GM18508 (cell line): ENCODE data around the gene TNNI2.

Experiments used
- ATAC-seq: cut with Tn5 transposase; IDR thresholded peaks from one replicate; pipeline ENCODE4 v1.9.1; 2021; ENCODE audit warnings: moderate number of reproducible peaks; ENCODE audit not compliant: insufficient read depth, unreplicated experiment

Gene TNNI2

GRCh38 chr11:1820463-1821325 lies 18.1 kb upstream of the TNNI2 start:
- no peak for ATAC-seq

DNA sequence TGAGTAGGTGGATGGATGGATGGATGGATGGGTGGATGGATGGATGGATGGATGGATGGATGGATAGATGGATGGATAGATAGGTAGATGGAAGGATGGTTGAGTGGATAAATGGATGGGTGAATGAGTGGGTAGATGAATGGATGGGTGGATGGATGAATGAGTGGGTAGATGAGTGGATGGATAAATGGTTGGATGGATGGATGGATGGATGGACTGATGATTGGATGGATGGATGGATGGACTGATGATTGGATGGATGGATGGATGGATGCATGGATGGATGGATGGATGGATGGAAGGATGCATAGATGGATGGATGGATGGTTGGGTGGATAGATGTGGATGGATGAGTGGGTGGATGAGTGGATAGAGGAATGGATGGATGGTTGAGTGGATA lies 17.2 kb upstream of the TNNI2 start:
- ATAC-seq: no peak

GRCh38 chr11:1822648-1823375 lies 16.0 kb upstream of the TNNI2 start:
- no peak for ATAC-seq

- no peak for ATAC-seq
Measured at GRCh38 chr11:1823376-1824220, 15.2 kb upstream of the TNNI2 start.

DNA sequence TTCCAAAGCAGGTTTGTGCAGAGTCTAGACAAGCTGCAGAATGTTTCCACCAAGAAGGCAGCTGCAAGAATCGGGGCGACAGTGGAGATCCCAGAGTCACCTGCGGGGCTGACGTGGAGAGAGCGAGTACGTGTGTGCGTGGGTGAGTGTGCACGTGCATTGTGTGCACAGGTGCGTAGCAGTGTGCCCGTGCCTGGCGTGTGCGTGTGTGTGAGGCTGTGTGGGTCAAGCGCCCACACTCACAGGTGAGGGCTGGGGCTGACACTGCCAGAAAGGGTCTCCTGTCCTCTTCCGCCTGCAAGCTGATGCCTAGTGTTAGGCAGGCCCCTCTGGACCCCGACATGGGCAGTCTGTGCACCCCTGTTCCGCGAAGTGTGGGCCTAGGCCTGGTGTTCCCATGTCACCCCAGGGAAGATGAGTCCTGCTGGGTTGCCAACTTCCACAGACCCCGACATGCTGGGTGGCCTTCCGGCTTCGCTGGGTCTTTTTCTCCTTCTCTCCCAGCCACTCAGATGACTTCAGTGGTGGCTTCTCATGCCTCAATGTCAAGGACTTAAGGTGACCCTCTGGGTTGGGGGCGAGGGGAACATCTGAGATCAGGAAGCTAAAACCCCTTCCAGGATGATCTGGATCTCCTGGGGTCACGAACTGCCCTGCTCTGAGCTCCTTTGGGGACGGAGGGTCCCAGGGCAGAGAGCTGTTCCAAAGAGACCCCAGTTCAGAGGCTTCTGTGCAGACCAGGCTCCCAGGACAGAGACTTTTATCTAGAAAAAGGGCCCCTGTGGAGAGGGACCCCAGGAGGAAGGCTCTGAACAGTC lies 14.4 kb upstream of the TNNI2 start:
- no peak for ATAC-seq

DNA sequence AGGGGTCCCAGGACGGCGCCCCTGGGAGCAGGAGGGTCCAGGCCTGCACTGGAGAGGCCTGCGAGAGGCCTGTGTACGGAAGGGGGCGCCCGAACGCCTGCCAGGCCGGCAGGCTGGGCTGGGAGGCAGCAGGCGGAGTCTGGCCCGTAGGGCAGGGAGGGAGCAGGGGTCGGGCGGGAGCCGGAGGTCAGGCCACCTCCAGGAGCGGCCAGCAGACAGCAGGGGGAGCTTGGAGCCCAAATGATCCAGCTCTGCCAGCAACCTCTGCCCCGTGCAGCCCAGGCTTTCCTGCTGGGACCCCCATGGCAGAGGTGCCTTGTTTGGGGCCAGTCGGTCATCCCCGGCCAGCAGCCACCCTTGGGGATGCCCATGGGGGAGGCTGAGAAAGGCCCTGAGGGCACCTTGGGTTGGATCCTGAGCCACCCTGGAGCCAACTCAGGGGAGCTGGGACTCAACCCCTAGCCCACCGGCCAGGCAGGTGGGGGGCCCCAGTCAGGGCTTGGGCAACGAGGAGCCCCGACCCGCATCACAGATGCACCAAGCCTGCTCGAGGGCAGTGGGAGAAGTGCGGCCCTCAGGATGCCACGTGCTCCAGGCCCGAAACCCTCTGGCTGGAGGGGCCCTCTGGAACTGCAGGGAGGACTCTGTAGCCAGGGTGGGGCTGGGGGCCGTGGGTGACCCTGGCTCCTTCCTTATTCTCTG lies 13.6 kb upstream of the TNNI2 start:
- no peak for ATAC-seq

- ATAC-seq: no peak
Measured at GRCh38 chr11:1825785-1826451, 12.9 kb upstream of the TNNI2 start.

- ATAC-seq: no peak
Measured at GRCh38 chr11:1826552-1827094, 12.2 kb upstream of the TNNI2 start.

DNA sequence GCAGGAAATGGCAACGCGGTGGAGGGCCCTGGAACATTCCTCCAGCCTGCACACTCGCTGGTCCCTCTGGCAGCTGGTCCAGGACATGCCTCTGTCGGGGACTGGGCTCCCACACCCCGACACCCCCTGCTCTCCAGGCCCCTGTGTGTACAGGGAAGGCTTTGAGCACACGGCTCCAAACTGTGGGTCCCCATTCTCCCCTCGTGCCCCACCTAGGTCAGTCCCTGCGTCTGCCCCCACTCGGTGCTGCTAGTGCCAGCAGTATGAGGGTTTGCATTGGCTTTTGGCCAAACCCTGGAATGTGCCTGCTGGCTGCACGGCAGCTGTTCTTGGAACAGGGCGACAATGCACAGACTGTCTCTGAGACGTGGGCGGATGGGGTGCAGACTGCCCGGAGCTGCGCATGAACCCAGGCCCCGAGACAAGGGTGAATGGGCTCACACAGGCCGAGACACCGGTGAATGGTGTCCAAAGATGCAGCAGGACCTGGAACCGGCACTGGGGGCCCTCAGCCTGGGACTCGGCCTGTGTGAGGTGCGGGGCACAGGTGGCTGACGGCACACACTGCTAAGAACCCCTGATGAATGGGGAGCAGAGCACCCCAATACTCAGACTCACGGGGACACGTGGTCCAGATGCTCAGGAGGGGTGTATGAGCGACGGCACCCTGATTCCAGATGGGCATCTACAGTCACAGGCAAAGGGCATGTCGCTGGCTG lies 11.5 kb upstream of the TNNI2 start:
- no peak for ATAC-seq

GRCh38 chr11:1827931-1828330 lies 10.8 kb upstream of the TNNI2 start:
- no peak for ATAC-seq

DNA sequence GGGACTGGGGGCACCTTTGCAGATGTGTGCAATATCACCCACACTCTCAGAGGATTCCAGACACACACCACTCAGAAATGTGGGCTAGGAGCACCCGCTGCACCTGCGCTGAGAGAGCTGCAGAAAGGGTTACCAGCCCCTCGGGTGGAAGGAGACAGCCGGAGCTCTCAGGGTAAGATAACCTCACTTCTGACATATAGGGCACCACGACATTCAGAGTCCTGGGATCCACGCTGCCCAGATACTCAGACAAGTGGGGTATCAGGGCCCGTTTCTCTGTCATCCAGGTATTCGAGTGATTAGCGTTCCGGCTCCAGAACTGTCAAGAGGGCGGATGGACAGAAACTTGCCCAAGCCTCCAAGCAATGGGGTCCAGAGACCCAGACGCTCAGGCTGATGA lies 10.2 kb upstream of the TNNI2 start:
- ATAC-seq: no peak

DNA sequence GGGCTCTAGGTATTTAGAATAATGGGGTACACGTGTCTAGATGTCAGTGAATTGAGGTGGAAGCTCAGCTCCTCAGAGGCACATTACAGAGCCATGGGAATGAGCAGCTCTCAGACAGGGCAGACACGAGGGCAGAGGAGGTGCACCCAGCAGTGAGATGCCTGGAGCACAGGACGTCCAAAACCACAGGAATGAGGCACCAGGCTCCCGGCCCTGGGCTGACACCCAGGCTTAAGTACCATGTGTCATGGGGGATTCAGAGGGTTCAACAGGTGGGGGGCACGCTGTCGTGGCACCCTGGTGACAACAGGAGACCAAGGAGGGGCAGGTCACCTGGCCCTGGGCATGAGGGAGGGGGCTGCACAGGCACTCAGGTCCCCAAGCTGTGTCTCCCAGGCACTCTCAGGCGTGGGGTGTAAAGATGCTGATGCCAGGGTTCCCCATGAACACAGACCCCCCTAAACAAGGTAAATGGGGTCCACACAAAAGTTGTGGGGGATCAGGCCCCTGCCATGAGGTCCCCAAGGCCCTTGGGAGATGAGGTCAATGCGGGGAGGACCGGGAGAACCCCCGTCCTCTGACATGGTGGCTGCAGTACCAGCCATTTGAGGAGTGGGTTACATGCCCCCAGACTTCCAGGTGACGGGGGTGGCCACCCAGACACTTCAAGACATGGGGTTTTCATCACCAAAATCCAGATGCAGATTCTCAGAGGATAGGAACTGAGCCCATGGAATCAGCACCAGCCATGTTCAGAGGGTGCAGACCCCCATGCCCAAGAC lies 9.6 kb upstream of the TNNI2 start:
- ATAC-seq: no peak

GRCh38 chr11:1830004-1830321 lies 8.8 kb upstream of the TNNI2 start:
- ATAC-seq: no peak

GRCh38 chr11:1830322-1831223 lies 8.2 kb upstream of the TNNI2 start:
- ATAC-seq: no peak

DNA sequence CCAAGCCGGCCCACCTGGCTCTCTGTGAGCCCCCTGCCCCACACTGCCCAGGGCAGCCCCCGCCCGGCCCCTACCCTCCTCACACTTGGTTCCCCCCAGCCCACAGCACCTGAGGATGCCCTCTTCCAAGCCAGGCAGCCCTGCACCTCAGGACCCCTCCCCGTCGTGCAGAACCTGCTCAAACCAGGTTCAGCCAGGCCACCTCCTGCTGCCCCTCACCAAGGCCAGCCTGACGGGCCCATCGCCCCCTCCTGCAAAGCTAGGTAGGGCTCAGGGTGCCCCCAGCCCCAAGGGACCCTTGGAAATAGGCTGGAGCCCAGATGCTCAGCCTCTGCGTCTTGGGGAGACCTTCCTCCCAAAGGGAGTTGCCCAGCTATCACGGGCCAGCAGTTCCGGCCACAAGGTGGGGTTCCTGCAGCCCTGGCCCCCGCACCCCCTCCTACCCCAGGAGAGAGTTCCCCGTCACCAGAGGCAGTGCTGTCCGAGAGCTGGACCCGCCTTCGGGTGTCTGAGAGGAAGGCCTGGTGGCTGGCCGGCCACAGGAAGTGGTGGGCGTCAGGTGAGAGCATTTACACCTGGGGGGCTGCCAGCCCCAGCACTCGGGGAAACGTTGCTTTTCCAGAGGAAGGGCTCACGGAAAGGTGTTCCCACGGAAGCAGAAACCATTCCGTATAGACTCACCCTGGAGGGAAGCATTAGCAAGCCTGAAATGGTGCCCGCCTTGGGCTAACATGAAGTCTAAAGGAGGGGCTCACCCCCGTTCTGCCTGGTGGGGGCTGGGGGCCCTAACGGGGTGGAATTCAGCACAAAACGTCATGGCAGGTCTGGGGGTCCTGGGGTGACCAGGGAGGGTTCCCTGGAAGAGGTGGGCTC lies 7.2 kb upstream of the TNNI2 start:
- ATAC-seq: no peak
